Stomach (tissue), 4 donors: ENCODE results near the gene FCAR.
"Not testable (repeated sequence)": the region's sequence is repeated elsewhere in the genome, so short reads cannot be mapped to it uniquely, and the experiment has no call there.

Experiments used
- CTCF ChIP-seq, 7 experiments: fragments of 450-650 bp in 4 of 7; fragments of 200-600 bp in 3 of 7; sonication (generic) in 3 of 7; IDR thresholded peaks; one replicate each; pipeline ENCODE4 v1.5.1; 2016 to 2019; ENCODE audit warnings: antibody characterized with exemption in 7 of 7, control low read depth in 2 of 7, mild to moderate bottlenecking in 1 of 7
- POLR2A ChIP-seq, 4 donors: fragments of 450-650 bp; IDR thresholded peaks; one replicate each; pipeline ENCODE4 v1.6.1; 2016; ENCODE audit warnings: antibody characterized with exemption in 4 of 4, control low read depth in 2 of 4, mild to moderate bottlenecking in 1 of 4, moderate library complexity in 1 of 4
- POLR2AphosphoS5 ChIP-seq, 3 donors: sonication (generic); formaldehyde crosslinking; IDR thresholded peaks; one replicate each; pipeline ENCODE4 v1.6.1; 2016; ENCODE audit warnings: antibody characterized with exemption in 3 of 3

DNA sequence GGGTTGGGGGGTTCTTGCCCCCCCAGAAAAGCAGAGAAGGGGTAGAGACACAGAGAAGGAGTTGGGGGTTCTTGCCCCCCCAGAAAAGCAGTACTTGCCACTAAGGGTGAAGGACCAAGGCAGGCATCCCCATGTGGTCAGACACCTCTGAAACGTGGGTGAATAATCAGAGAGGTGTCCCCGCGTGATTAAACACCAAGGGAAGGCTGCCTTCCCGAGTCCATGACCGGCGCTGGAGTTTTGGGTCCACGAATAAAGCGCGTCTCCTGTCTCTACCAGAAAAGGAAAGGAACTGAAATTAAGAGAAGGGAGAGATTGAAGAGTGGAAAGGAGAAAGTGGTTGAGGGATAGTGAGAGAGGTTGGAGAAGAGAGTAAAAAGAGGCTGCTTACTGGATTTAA lies 25.6 kb downstream of the FCAR start:
- TF ChIP-seq CTCF, POLR2A, POLR2AphosphoS5 (IDR thresholded peaks at IDR 0.05): not testable (repeated sequence)
